SK-N-SH (cell line): ENCODE data around the gene LCOR. TPM values are rescaled to one million over a fixed set of nuclear protein-coding genes. Genes with fewer than 3 reads are reported as not detected.

Experiments used
- CTCF ChIA-PET: fragments of 300-600, 350-600 bp; formaldehyde crosslinking; extraction: SDS; loops from one replicate; lab custom pipeline; 2021; lab: Yijun Ruan, JAX
- POLR2A ChIA-PET: fragments of 350-600 bp; sonication (Branson Sonifier 250); formaldehyde crosslinking; extraction: SDS; loops from one replicate; lab custom pipeline; 2020; ENCODE audit warnings: antibody characterized with exemption, inconsistent platforms; lab: Yijun Ruan, JAX
- DNase-seq: peaks from one replicate; pipeline ENCODE4 v3.0.0; 2012
- H2AFZ ChIP-seq: fragments of 200-600 bp; sonication (generic); 2 replicates; pipeline ENCODE4 v1.8.1; 2016; ENCODE audit warnings: antibody characterized with exemption, mild to moderate bottlenecking, low read depth
- H3F3A ChIP-seq: fragments of 200-600 bp; sonication (generic); replicated peaks from 2 replicates; pipeline ENCODE3; 2016; ENCODE audit warnings: antibody characterized with exemption, mild to moderate bottlenecking; ENCODE audit not compliant: insufficient read depth
- H3K27ac ChIP-seq, 2 experiments: fragments of 200-500 bp in 1 of 2; fragments of 200-600 bp in 1 of 2; sonication (Bioruptor generic) in 1 of 2; sonication (generic), shearing (Covaris generic) in 1 of 2; 2 replicates each; pipeline versions ENCODE4 v1.5.1 to v1.6.1; 2014 to 2016; ENCODE audit warnings: low read depth in 2 of 2, inconsistent platforms in 1 of 2, low read length in 1 of 2, mild to moderate bottlenecking in 1 of 2, mixed read lengths in 1 of 2
- H3K27me3 ChIP-seq: fragments of 200-600 bp; sonication (generic), shearing (Covaris generic); 2 replicates; pipeline ENCODE4 v1.6.1; 2016; ENCODE audit warnings: mixed run types; ENCODE audit not compliant: insufficient read depth
- H3K36me3 ChIP-seq, 2 experiments: fragments of 200-500 bp in 1 of 2; fragments of 200-600 bp in 1 of 2; sonication (Bioruptor generic) in 1 of 2; sonication (generic) in 1 of 2; replicated peaks in 1 of 2; 2 replicates each; pipeline versions ENCODE3 to v1.5.1; 2014 to 2016; ENCODE audit warnings: low read length in 1 of 2, mild to moderate bottlenecking in 1 of 2; ENCODE audit not compliant: insufficient read depth in 2 of 2, control insufficient read depth in 1 of 2
- H3K4me1 ChIP-seq, 2 experiments: fragments of 200-500 bp in 1 of 2; fragments of 200-600 bp in 1 of 2; sonication (Bioruptor generic) in 1 of 2; sonication (generic), shearing (Covaris generic) in 1 of 2; 2 replicates each; pipeline versions ENCODE4 v1.5.1 to v1.6.1; 2014 to 2016; ENCODE audit warnings: low read depth in 1 of 2, low read length in 1 of 2, mixed run types in 1 of 2; ENCODE audit not compliant: insufficient read depth in 2 of 2, control insufficient read depth in 1 of 2
- H3K4me2 ChIP-seq: fragments of 200-600 bp; sonication (generic), shearing (Covaris generic); 2 replicates; pipeline ENCODE4 v1.6.1; 2017; ENCODE audit warnings: mixed run types
- H3K4me3 ChIP-seq, 2 experiments: fragments of 200-500 bp in 1 of 2; fragments of 200-600 bp in 1 of 2; sonication (Bioruptor generic) in 1 of 2; sonication (generic), shearing (Covaris generic) in 1 of 2; 2 replicates each; pipeline versions ENCODE4 v1.5.1 to v1.8.1; 2014 to 2016; ENCODE audit warnings: low read depth in 2 of 2, inconsistent platforms in 1 of 2, low read length in 1 of 2, mild to moderate bottlenecking in 1 of 2, mixed read lengths in 1 of 2, moderate library complexity in 1 of 2
- H3K79me2 ChIP-seq: fragments of 200-600 bp; sonication (generic); 2 replicates; pipeline ENCODE4 v1.8.1; 2017; ENCODE audit warnings: mild to moderate bottlenecking; ENCODE audit not compliant: insufficient read depth
- H3K9ac ChIP-seq: fragments of 200-600 bp; sonication (generic); 2 replicates; pipeline ENCODE4 v1.6.1; 2017; ENCODE audit warnings: mixed run types
- H3K9me2 ChIP-seq: fragments of 200-600 bp; sonication (generic); 2 replicates; pipeline ENCODE4 v1.6.1; 2017; ENCODE audit warnings: mixed run types
- H3K9me3 ChIP-seq: fragments of 200-600 bp; sonication (generic); 2 replicates; pipeline ENCODE4 v1.6.1; 2017; ENCODE audit warnings: mixed run types, mild to moderate bottlenecking, moderate library complexity
- H4K20me1 ChIP-seq: fragments of 200-600 bp; sonication (generic); 2 replicates; pipeline ENCODE4 v1.6.1; 2017; ENCODE audit warnings: mild to moderate bottlenecking, mixed run types; ENCODE audit not compliant: insufficient read depth
- CTCF ChIP-seq: fragments of 200-600 bp; sonication (generic); IDR thresholded peaks from 2 replicates; pipeline ENCODE4 v1.6.1; 2017; ENCODE audit warnings: antibody characterized with exemption, mild to moderate bottlenecking, moderate library complexity
- ELF1 ChIP-seq: IDR thresholded peaks from 2 replicates; pipeline ENCODE4 v1.4.0; 2012
- EP300 ChIP-seq, 2 experiments: IDR thresholded peaks; 2 replicates each; pipeline versions ENCODE4 v1.4.0 to v1.6.1; 2012; ENCODE audit warnings: borderline replicate concordance in 1 of 2, low read depth in 1 of 2, low read length in 1 of 2
- EZH2phosphoT487 ChIP-seq: fragments of 200-600 bp; sonication (generic); IDR thresholded peaks from 2 replicates; pipeline ENCODE4 v1.6.1; 2017; ENCODE audit warnings: low read depth, mixed run types, mild to moderate bottlenecking, antibody characterized with exemption, moderate library complexity, borderline replicate concordance
- FOXM1 ChIP-seq: IDR thresholded peaks from 2 replicates; pipeline ENCODE4 v1.4.0; 2012; ENCODE audit warnings: low read depth, mild to moderate bottlenecking
- GATA2 ChIP-seq: sonication (generic); formaldehyde crosslinking; IDR thresholded peaks from 2 replicates; pipeline ENCODE4 v1.5.0; 2020; ENCODE audit warnings: mild to moderate bottlenecking, missing genetic modification reagents
- IRF3 ChIP-seq: fragments of 150-350 bp; IDR thresholded peaks from 2 replicates; pipeline ENCODE4 v1.6.1; 2016; ENCODE audit warnings: mild to moderate bottlenecking, low read depth, low read length
- JUND ChIP-seq: IDR thresholded peaks from 2 replicates; pipeline ENCODE4 v1.4.0; 2012
- MAX ChIP-seq: IDR thresholded peaks from 2 replicates; pipeline ENCODE4 v1.4.0; 2012; ENCODE audit warnings: low read depth
- MEF2A ChIP-seq: IDR thresholded peaks from 2 replicates; pipeline ENCODE4 v1.4.0; 2012; ENCODE audit warnings: low read depth, borderline replicate concordance
- MXI1 ChIP-seq: IDR thresholded peaks from 2 replicates; pipeline ENCODE4 v1.6.1; 2012; ENCODE audit warnings: mild to moderate bottlenecking, low read depth, low read length, improper control_type of control experiment
- NFIC ChIP-seq: IDR thresholded peaks from 2 replicates; pipeline ENCODE4 v1.4.0; 2012; ENCODE audit warnings: borderline replicate concordance
- PBX3 ChIP-seq: IDR thresholded peaks from 2 replicates; pipeline ENCODE4; 2012
- POLR2AphosphoS5 ChIP-seq: IDR thresholded peaks from 2 replicates; pipeline ENCODE4 v1.6.1; 2012; ENCODE audit warnings: low read depth, low read length
- RAD21 ChIP-seq: IDR thresholded peaks from 2 replicates; pipeline ENCODE4 v1.6.1; 2012; ENCODE audit warnings: mild to moderate bottlenecking, low read length
- RFX5 ChIP-seq: IDR thresholded peaks from 2 replicates; pipeline ENCODE4 v1.6.1; 2012; ENCODE audit warnings: mild to moderate bottlenecking, improper control_type of control experiment, low read length
- SMC3 ChIP-seq: IDR thresholded peaks from 2 replicates; pipeline ENCODE4 v1.6.1; 2012; ENCODE audit warnings: low read depth, low read length, improper control_type of control experiment
- TAF1 ChIP-seq: IDR thresholded peaks from 2 replicates; pipeline ENCODE4 v1.6.1; 2012; ENCODE audit warnings: low read depth, mild to moderate bottlenecking, low read length, moderate library complexity, borderline replicate concordance
- TCF12 ChIP-seq: IDR thresholded peaks from 2 replicates; pipeline ENCODE4 v1.4.0; 2012
- USF1 ChIP-seq: IDR thresholded peaks from 2 replicates; pipeline ENCODE4 v1.4.0; 2012; ENCODE audit warnings: low read depth, borderline replicate concordance
- YY1 ChIP-seq: IDR thresholded peaks from 2 replicates; pipeline ENCODE4 v1.4.0; 2012; ENCODE audit warnings: low read depth, mild to moderate bottlenecking
- ZBTB33 ChIP-seq: IDR thresholded peaks from 2 replicates; pipeline ENCODE4 v1.4.0; 2012; ENCODE audit warnings: low read depth, borderline replicate concordance
- WGBS: methylation state at CpG from one replicate; pipeline ENCODE4 v1.1.6; 2017; ENCODE audit warnings: low lambda C conversion rate; 5-methylcytosine and 5-hydroxymethylcytosine counted together
- polyA plus RNA-seq, 3 experiments: library from polyadenylated mRNA; depleted of rRNA; stranded (reverse); fragments of >200 nt; gene quantifications; 2 replicates each; pipeline ENCODE4 v1.2.3, GENCODE V29; 2012

LCOR gene
- polyA plus RNA-seq, 1 of the 3 experiments (the other 2 are of a cell fraction), result 1.9 TPM

- H3K4me3 ChIP-seq, result no peak overlapping the region
- whole genome bisulfite sequencing, result 50% methylated on average over 5 of the region's 7 CpGs
- no peak overlapping the region for H3K27ac ChIP-seq
- ChIA-PET POLR2A (no interaction called here), CTCF (interaction anchor here (0.7 to 12.0 kb wide), 6 partner anchors 8 to 484 kb away, joined by 3 to 184 read pairs (median 4); no protein-coding TSS in a partner anchor)
- peaks cover 0 to 4% of the 10 kb centered on the region in 2 experiments; a peak in 1 of 4 replicates for H3K4me1 ChIP-seq
- no peaks in the 10 kb centered on the region for H3K9me3 ChIP-seq
- H4K20me1 ChIP-seq, result no peaks in the 10 kb centered on the region
- no peaks in the 10 kb centered on the region for H3F3A ChIP-seq
- DNase-seq, result no peak
- H3K9me2 ChIP-seq, result no peaks in the 10 kb centered on the region
- H2AFZ ChIP-seq, result no peak overlapping the region
- no peak overlapping the region for H3K9ac ChIP-seq
- TF ChIP-seq TAF1 (no peak), POLR2AphosphoS5 (no peak), GATA2 (CRISPR knock-in tag) (no peak), CTCF (no peak), NFIC (no peak), MAX (no peak), EZH2phosphoT487 (no peak), FOXM1 (no peak), RFX5 (no peak), SMC3 (no peak), ELF1 (no peak), USF1 (no peak), RAD21 (no peak), TCF12 (no peak)
- no peak overlapping the region for H3K4me2 ChIP-seq
- H3K27me3 ChIP-seq, result no peaks in the 10 kb centered on the region
- no peaks in the 10 kb centered on the region for H3K79me2 ChIP-seq
- H3K36me3 ChIP-seq, result no peaks in the 10 kb centered on the region
Measured at GRCh38 chr10:97034301-97034700, 202.2 kb downstream of the LCOR start.

- H3K9ac ChIP-seq, result no peak overlapping the region
- no peak overlapping the region for H3K4me3 ChIP-seq
- no peak overlapping the region for H3K4me2 ChIP-seq
- no peaks in the 10 kb centered on the region for H3K36me3 ChIP-seq
- H2AFZ ChIP-seq, result no peak overlapping the region
- no peak for DNase-seq
- ChIA-PET POLR2A (no interaction called here), CTCF (interaction anchor here (0.8 to 12.0 kb wide), 9 partner anchors 9 to 203 kb away, joined by 3 to 184 read pairs (median 60); partner anchors contain the start of gene LCOR)
- no peaks in the 10 kb centered on the region for H3K9me3 ChIP-seq
- H3K79me2 ChIP-seq, result no peaks in the 10 kb centered on the region
- 74% methylated on average over 18 of the region's 18 CpGs for WGBS
- H3K9me2 ChIP-seq, result no peaks in the 10 kb centered on the region
- no peaks in the 10 kb centered on the region for H3F3A ChIP-seq
- H3K4me1 ChIP-seq, result peaks cover 0 to 4% of the 10 kb centered on the region in 2 experiments; a peak in 1 of 4 replicates
- H3K27ac ChIP-seq, result no peak overlapping the region
- H4K20me1 ChIP-seq, result no peaks in the 10 kb centered on the region
- no peaks in the 10 kb centered on the region for H3K27me3 ChIP-seq
- no peak for TF ChIP-seq PBX3
- no peak for TF ChIP-seq IRF3
- TF ChIP-seq EP300 (IDR thresholded peaks at IDR 0.05; ENCODE audit: borderline replicate concordance in 1 of 2, low read depth in 1 of 2, low read length in 1 of 2), result no peak
- no peak for TF ChIP-seq MXI1
- TF ChIP-seq MEF2A, result no peak
- TF ChIP-seq JUND, result no peak
- TF ChIP-seq EZH2phosphoT487, result no peak
- no peak for TF ChIP-seq ZBTB33
- TF ChIP-seq YY1, result no peak
Measured at GRCh38 chr10:97034958-97035769, 203.1 kb downstream of the LCOR start.
